T-helper 22 cell (primary cell): ENCODE measurements around the gene SPTLC2.

ENCODE experiments used
- DNase-seq: peaks from one replicate; pipeline ENCODE4 v3.0.0-alpha.2; 2020; ENCODE audit warnings: low read depth

Gene SPTLC2

DNA sequence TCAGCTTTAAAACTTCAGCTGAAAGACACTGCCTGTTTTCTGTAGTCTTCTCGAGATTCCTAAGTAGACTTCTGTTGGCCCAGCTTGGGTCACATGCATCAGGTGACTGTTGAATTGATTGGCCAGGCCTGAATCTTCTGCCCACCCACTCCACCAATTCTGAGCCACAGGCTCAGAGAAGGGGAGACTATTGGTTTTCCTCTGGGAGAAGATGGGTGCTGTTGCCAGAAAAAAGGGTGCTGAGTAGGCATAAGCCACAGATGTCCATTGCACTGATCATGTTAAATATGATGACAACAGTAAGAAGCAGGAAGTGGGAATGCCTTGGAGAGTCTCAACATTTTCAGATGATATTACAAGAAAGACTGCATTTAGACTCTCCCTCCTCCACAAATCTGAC, 6.8 kb upstream of the SPTLC2 start:
- no peak for DNase-seq

GRCh38 chr14:77622366-77622961, 6.0 kb upstream of the SPTLC2 start:
- DNase-seq = no peak

DNA sequence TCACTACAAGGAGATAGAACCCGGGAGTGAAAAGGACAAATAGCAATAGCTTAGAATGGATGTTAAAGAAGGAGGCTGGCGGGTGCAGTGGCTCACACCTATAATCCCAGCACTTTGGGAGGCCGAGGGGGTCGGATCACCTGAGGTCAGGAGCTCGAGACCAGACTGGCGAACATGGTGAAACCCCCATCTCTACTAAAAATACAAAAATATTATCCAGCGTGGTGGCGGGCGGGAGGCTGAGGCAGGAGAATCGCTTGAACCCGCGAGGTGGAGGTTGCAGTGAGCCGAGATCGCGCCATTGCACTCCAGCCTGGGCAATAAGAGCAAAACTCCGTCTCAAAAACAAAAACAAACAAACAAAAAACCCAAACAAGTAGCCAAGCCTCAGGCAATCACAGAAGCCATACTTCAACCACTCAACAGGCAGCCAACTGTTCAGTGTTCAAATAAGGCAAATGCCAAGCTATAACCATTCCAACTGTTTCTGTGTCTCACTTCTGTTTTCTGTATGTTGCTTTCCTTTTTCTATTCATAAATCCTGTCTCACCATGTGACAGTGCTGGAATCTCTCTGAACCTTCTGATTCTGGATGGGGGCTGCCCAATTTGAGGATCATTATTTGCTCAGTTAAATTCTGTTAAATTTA, 3.9 kb upstream of the SPTLC2 start:
- DNase-seq = no peak

GRCh38 chr14:77618381-77618970, 2.0 kb upstream of the SPTLC2 start:
- no peak for DNase-seq

GRCh38 chr14:77616133-77616453, 344 bp downstream of the SPTLC2 start:
- no peak for DNase-seq

DNA sequence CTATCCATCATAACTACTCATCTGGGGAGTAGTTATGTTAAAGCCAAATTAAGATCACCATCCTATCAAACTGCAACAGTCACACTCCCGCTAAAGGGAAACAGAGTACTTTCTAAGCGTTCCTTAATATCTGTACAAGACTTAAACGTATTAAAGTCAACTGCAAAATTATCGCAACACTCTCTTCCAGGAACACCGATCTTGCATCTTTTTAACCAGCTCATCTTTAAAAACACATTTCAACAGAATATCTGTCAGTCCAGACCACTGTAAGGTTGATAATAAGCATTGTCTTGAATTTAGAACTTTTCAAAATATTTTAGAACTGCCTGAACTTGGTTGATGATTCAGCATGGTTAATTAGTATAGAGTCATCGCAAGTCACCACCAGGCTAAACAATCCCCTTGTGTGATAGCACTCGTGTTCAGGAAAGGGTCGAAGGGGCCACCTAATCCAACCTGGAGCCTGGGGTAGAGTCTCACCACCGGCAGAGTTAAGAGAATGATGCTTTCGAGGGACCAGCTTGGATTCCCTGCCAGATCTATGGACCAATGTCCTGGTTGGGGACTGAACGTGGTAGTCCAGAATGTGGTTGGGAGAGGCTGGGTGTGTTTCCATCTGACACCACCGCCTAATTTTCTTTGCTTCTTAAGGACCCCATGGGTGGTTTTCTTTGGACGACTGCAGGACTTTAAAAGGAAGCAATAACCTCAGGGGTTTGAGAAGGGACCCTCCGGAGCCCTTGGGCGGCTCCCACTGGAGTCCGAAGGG, 890 bp downstream of the SPTLC2 start:
- no peak for DNase-seq

GRCh38 chr14:77613201-77613600, 3.2 kb downstream of the SPTLC2 start:
- DNase-seq = no peak

- DNase-seq = no peak
These were observed 4.3 kb downstream of the SPTLC2 start for GRCh38 chr14:77612011-77612620.

GRCh38 chr14:77610553-77610952, 5.9 kb downstream of the SPTLC2 start:
- no peak for DNase-seq

DNA sequence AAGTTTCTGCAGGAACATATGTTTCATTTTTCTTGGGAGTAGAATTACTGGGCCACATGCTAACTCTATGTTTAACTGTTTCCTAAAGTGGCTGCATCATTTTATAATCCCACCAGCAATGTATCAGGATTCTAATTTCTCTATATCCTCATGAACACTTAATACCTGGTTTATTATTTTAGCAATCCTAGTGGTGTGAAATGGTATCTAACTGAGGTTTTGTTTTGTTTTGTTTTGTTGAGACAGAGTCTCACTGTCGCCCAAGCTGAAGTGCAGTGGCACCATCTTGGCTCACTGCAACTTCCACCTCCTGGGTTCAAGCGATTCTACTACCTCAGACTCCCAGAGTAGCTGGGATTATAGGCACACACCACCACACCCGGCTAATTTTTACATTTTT, 6.5 kb downstream of the SPTLC2 start:
- no peak for DNase-seq

DNA sequence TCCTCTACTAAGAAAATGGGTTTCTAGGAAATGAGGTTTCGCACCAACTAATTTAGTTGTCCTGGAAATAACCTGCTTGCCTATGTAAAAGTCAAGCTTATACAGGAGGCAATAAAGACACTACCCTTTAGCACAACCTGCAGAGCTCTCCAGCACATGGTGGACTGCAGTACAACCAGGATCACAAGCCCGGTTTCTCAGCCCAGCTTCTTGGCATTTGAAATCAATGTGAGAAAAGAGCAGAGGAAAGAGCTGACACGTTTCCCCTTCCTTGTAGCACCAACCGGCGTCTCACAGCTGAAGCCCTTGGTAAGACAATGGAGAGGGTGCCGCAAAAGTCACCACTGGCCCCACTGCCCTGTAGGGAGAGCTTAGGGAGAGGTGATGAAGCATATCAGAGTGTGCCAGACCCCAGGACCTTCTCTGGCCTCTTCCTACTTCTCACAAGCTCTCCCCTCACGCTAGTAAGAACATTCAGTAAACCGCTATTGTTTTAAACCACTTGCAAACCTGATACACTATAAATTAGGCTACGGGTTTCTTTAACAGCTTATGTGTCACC, 8.6 kb downstream of the SPTLC2 start:
- no peak for DNase-seq

DNA sequence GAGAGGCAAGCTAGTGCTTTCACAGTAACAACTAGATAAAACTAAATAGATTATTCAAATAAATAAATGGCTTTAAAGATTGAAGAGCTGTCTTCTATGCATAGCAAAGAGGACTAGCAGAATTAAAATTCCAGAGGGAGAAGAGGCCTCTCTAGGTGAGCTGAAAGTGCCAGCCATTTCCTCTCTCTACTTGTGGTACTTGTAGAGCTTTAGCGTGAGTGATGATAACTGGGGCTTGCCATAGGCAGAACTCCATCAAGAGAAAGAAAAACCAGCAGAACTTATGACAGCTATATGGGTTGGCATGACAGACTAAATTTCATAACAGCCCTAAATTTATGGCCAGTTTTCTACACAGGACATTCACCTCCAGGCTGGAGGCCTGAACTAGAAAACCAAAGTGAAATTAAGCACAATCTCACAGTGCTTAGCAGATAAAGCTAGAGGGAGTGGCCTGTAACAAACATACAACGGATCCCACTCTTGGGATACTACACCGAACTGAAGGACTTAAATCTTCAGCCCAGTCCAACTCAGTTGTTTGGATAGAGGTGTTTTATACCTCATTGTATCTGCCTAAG, 11.0 kb downstream of the SPTLC2 start:
- DNase-seq = no peak

DNA sequence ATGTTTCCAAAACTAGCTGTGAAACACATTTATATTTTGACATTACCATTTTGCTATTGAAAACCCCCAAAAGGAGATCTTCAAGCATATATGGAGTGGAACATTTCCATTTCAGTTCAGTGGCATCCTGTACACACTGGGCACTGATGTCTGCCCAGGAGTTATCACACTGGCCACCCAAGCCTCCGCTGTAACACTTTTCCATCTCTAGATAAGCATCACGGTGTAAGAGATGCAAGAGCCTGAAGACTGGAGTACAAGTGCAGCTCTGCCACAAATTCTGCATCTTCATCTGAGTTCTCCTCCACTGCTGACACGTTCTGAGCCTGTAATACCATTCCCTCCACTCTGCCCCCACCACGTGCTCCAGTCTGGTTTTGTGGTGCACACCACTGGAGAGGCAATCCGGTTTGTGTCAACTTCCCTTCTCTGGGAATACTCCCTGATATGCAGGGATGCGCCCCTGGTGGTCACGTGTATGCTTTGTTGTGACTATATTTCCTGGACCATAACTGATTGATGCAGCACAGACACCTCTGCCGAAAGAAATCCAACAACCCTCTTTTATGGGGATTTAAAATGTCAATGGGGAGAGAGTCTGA, 12.7 kb downstream of the SPTLC2 start:
- DNase-seq = no peak

GRCh38 chr14:77603031-77603430, 13.4 kb downstream of the SPTLC2 start:
- no peak for DNase-seq

DNA sequence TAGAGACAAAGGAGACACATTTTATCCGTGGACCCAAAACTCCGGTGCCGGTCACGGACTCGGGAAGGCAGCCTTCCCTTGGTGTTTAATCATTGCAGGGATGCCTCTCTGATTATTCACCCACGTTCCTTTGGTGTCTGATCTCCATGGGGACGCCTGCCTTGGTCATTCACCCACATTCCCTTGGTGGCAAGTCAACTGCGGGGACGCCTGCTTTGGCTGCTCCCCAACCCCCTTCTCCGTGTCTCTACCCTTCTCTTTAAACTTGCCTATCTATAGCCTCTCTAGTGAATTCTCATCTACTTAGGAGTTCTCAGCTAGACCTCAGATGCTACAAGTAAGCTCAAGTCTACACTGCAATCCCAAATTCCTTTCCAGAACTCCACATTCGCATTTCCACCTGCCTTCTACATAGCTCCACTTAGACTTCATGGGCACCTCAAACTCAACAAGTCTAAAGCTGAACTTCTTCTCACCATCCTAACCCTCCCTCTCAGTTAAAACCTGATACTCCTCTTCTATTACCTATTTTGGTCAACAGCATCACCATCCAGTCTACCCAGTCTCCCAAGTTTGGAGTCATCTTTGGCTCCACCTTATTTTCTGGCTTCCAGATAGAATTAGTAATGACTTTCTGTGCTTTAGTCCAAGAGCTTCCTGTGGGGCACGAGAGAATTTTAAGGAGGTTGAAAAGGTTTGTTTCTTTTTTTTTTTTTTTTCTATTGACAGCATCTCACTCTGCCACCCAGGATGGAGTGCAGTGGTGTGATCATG, 14.4 kb downstream of the SPTLC2 start:
- no peak for DNase-seq

DNA sequence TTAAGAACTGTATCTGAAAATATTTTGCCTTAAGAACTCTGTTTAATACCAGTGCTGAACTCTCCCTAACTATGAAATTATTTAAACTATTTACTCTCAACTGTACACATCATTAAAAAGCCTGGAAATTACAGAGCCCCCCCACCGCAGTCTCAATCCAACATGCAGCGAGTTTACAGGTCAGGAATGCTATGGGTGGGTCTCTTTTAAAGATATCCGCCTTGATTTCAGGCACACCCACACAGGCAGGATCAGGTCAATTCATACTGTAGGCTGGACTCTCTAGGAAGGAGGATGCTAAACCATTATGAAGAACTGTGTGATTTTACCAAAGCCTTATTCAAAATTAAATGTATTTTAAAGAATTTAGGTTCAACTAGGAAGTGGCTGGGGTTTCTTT, 16.5 kb downstream of the SPTLC2 start:
- no peak for DNase-seq

DNA sequence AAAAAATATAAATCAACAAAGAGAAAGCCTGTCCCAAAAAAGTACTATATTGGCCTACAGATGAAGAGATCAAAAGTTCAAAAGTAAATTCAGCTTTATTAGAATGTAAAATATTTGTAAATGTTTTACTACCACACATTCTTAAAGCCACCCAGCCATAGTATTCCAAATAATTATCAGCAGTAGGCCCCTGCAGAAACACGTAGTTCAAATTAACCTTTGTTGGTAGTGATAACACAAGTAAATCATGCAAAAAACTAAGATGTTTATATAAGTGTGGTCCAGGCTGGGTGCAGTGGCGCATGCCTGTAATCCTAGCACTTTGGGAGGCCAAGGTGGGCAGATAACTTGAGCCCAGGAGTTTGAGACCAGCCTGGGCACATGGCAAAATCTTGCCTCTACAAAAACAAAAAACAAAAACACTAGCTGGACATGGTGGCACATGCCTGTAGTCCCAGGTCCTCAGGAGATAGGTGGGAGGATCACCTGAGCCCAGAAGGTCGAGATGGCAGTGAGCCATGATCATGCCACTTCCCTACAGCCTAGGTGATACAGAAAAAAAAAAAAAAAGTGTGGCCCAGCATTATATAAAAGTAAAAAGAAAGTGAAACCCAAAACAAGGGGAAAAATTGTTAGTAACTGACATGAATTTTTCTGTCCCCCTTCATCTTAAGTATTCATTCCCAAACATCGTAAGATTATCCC, 17.9 kb downstream of the SPTLC2 start:
- DNase-seq = peak; percentile 2

- no peak for DNase-seq
These were observed 22.9 kb downstream of the SPTLC2 start for GRCh38 chr14:77593501-77593961.

GRCh38 chr14:77590845-77591485, 25.5 kb downstream of the SPTLC2 start:
- DNase-seq = no peak

DNA sequence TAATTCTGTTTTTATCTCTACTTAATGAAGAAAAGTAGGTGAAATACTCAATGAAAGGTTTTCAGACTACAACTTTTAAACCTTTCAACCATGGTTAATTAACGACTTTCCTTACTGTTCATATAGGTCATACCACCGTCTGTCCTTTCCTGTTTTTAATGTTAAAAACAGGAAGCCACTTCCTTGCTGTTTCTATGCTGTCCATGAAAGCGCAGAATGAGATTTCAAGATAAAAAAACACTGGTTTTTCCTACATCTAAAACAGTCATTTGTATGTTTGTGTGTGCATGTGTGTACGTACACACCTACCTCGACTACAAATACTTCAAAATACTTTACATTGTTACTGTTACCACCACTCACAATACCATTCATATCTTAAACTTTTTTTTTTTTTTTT, 27.3 kb downstream of the SPTLC2 start:
- DNase-seq = no peak
